Panc1 (cell line): Measurements from ENCODE around the gene PARP8. TPM values are rescaled to one million over a fixed set of nuclear protein-coding genes. Genes with fewer than 3 reads are reported as not detected.

Source experiments
- ATAC-seq: fragments of 200-7000 bp; cut with Tn5 transposase; 2 replicates; pipeline ENCODE4 v1.9.1; 2020; ENCODE audit warnings: mild to moderate bottlenecking, moderate library complexity
- BruUV-seq: library from RNA; stranded (reverse); fragments of 400-500 nt; replicated peaks from 2 replicates; lab custom pipeline; 2021; lab: Mats Ljungman, UMichigan
- CTCF ChIA-PET: fragments of 300-600 bp; sonication (Branson Sonifier 250); formaldehyde crosslinking; loops from one replicate; lab custom pipeline; 2022; ENCODE audit warnings: antibody characterized with exemption; lab: Charles Lee
- POLR2A ChIA-PET: fragments of 300-600 bp; sonication (Branson Sonifier 250); formaldehyde crosslinking; loops from one replicate; lab custom pipeline; 2022; ENCODE audit warnings: antibody characterized with exemption; lab: Charles Lee
- DNase-seq: peaks from one replicate; pipeline ENCODE4 v3.0.0-alpha.2; 2010; ENCODE audit warnings: low read depth, low spot score
- H3K27ac ChIP-seq: 2 replicates; pipeline ENCODE4 v1.5.1; 2011; ENCODE audit warnings: mild to moderate bottlenecking, low read length, inconsistent platforms
- H3K27me3 ChIP-seq: fragments of 200-500 bp; sonication (Bioruptor generic); 2 replicates; pipeline ENCODE4 v1.6.0; 2014; ENCODE audit warnings: low read length, inconsistent platforms; ENCODE audit not compliant: control insufficient read depth, insufficient read depth
- H3K36me3 ChIP-seq: fragments of 200-500 bp; sonication (Bioruptor generic); 2 replicates; pipeline ENCODE4 v1.5.1; 2014; ENCODE audit warnings: inconsistent platforms, mild to moderate bottlenecking, low read length, moderate library complexity; ENCODE audit not compliant: control insufficient read depth, insufficient read depth
- H3K4me1 ChIP-seq: 2 replicates; pipeline ENCODE4 v1.5.1; 2011; ENCODE audit warnings: inconsistent platforms, mild to moderate bottlenecking, low read length, moderate library complexity; ENCODE audit not compliant: control insufficient read depth, insufficient read depth
- H3K4me3 ChIP-seq, 2 experiments: 2 replicates each; pipeline ENCODE4 v1.5.1; 2011 to 2012; ENCODE audit warnings: low read depth in 2 of 2, low read length in 2 of 2, mild to moderate bottlenecking in 2 of 2, inconsistent platforms in 1 of 2, moderate library complexity in 1 of 2
- H3K9me3 ChIP-seq: fragments of 200-500 bp; sonication (Bioruptor generic); 2 replicates; pipeline ENCODE4 v1.5.1; 2014; ENCODE audit warnings: low read depth, mild to moderate bottlenecking, inconsistent platforms, low read length, moderate library complexity; ENCODE audit not compliant: control insufficient read depth, insufficient read depth
- CTCF ChIP-seq: fragments of 450-650 bp; IDR thresholded peaks from 2 replicates; pipeline ENCODE4 v1.5.1; 2017; ENCODE audit warnings: mild to moderate bottlenecking
- POLR2AphosphoS5 ChIP-seq: IDR thresholded peaks from 2 replicates; pipeline ENCODE4 v1.6.1; 2012; ENCODE audit warnings: mild to moderate bottlenecking, low read depth, low read length, moderate library complexity
- SIN3A ChIP-seq: IDR thresholded peaks from 2 replicates; pipeline ENCODE4 v1.6.1; 2012; ENCODE audit warnings: low read depth, mild to moderate bottlenecking, low read length, moderate library complexity, borderline replicate concordance; ENCODE audit not compliant: insufficient read depth
- TCF7L2 ChIP-seq: IDR thresholded peaks from 2 replicates; pipeline ENCODE4 v1.6.1; 2011; ENCODE audit warnings: mild to moderate bottlenecking, low read depth, low read length, inconsistent platforms
- in situ Hi-C: cut with HindIII; loops from 2 replicates; pipeline ENCODE4 v1.10.0; 2016; ENCODE audit warnings: low sequenced_read_pairs, low pct_unique_long_range_greater_than_20kb
- intact Hi-C: fragments of 100-400 bp; cut with micrococcal nuclease; formaldehyde crosslinking; loops from one replicate; pipeline ENCODE4 v1.10.0; 2022; ENCODE audit not compliant: unreplicated experiment
- total RNA-seq: library from RNA; stranded (reverse); gene quantifications from one replicate; pipeline ENCODE4 v1.2.1, GENCODE V29; 2021; ENCODE audit not compliant: unreplicated experiment
- TF ChIP-seq, protein P1 (sequence below), 2 experiments: IDR thresholded peaks; 2 replicates each; pipeline ENCODE4 v1.6.1; 2011 to 2012; ENCODE audit warnings: low read depth in 2 of 2, control low read depth in 1 of 2, low read length in 1 of 2, mild to moderate bottlenecking in 1 of 2, moderate library complexity in 1 of 2; ENCODE audit not compliant: insufficient read depth in 1 of 2

PARP8 gene
- total RNA-seq, 1 experiment from 2014 or later, result 20.2 TPM

GRCh38 chr5:50853151-50853550 lies 186.7 kb downstream of the PARP8 start:
- BruUV-seq, result no TSS peak
- no peaks in the 10 kb centered on the region; the same call in 1 of the 2 replicates for H3K27me3 ChIP-seq
- in situ Hi-C loops (no loop called here), intact Hi-C loops (no loop called here)
- ChIA-PET POLR2A (no interaction called here), CTCF (no interaction called here)
- H3K27ac ChIP-seq, result no peak overlapping the region
- no peaks in the 10 kb centered on the region for H3K9me3 ChIP-seq
- TF ChIP-seq, protein P1, sequence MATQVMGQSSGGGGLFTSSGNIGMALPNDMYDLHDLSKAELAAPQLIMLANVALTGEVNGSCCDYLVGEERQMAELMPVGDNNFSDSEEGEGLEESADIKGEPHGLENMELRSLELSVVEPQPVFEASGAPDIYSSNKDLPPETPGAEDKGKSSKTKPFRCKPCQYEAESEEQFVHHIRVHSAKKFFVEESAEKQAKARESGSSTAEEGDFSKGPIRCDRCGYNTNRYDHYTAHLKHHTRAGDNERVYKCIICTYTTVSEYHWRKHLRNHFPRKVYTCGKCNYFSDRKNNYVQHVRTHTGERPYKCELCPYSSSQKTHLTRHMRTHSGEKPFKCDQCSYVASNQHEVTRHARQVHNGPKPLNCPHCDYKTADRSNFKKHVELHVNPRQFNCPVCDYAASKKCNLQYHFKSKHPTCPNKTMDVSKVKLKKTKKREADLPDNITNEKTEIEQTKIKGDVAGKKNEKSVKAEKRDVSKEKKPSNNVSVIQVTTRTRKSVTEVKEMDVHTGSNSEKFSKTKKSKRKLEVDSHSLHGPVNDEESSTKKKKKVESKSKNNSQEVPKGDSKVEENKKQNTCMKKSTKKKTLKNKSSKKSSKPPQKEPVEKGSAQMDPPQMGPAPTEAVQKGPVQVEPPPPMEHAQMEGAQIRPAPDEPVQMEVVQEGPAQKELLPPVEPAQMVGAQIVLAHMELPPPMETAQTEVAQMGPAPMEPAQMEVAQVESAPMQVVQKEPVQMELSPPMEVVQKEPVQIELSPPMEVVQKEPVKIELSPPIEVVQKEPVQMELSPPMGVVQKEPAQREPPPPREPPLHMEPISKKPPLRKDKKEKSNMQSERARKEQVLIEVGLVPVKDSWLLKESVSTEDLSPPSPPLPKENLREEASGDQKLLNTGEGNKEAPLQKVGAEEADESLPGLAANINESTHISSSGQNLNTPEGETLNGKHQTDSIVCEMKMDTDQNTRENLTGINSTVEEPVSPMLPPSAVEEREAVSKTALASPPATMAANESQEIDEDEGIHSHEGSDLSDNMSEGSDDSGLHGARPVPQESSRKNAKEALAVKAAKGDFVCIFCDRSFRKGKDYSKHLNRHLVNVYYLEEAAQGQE (IDR thresholded peaks at IDR 0.05; ENCODE audit: insufficient read depth in 1 of 2, low read depth in 2 of 2, low read length in 1 of 2), result no peak
- TF ChIP-seq POLR2AphosphoS5 (no peak), SIN3A (no peak), TCF7L2 (no peak), CTCF (no peak)
- H3K4me1 ChIP-seq, result no peaks in the 10 kb centered on the region
- H3K4me3 ChIP-seq, result no peak overlapping the region
- H3K36me3 ChIP-seq, result no peaks in the 10 kb centered on the region
- DNase-seq, result no peak
- ATAC-seq, result no peak

GRCh38 chr5:50854082-50854481 lies 187.6 kb downstream of the PARP8 start:
- no TSS peak for BruUV-seq
- DNase-seq, result no peak
- ATAC-seq, result no peak
- Histone ChIP-seq H3K27me3 (peaks cover 2% of the 10 kb centered on the region; the same call in 1 of the 2 replicates), H3K27ac (no peak overlapping the region), H3K4me3 (no peak overlapping the region), H3K36me3 (no peaks in the 10 kb centered on the region), H3K9me3 (no peaks in the 10 kb centered on the region), H3K4me1 (no peaks in the 10 kb centered on the region)
- no peak for TF ChIP-seq TCF7L2
- TF ChIP-seq SIN3A, result no peak
- TF ChIP-seq CTCF, result no peak
- TF ChIP-seq, protein P1 (IDR thresholded peaks at IDR 0.05; ENCODE audit: insufficient read depth in 1 of 2, low read depth in 2 of 2, low read length in 1 of 2), result no peak
- TF ChIP-seq POLR2AphosphoS5, result no peak
- ChIA-PET CTCF (no interaction called here), POLR2A (no interaction called here)
- in situ Hi-C loops, result no loop called here
- intact Hi-C loops, result no loop called here
